Measurements from ENCODE around the gene DDX10.

Gene DDX10

GRCh38 chr11:108624196-108624925, 40.5 kb upstream of the DDX10 start:
- TF ChIP-seq, protein P1, sequence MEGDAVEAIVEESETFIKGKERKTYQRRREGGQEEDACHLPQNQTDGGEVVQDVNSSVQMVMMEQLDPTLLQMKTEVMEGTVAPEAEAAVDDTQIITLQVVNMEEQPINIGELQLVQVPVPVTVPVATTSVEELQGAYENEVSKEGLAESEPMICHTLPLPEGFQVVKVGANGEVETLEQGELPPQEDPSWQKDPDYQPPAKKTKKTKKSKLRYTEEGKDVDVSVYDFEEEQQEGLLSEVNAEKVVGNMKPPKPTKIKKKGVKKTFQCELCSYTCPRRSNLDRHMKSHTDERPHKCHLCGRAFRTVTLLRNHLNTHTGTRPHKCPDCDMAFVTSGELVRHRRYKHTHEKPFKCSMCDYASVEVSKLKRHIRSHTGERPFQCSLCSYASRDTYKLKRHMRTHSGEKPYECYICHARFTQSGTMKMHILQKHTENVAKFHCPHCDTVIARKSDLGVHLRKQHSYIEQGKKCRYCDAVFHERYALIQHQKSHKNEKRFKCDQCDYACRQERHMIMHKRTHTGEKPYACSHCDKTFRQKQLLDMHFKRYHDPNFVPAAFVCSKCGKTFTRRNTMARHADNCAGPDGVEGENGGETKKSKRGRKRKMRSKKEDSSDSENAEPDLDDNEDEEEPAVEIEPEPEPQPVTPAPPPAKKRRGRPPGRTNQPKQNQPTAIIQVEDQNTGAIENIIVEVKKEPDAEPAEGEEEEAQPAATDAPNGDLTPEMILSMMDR (IDR thresholded peaks at IDR 0.05; ENCODE audit: insufficient read depth, low read depth, low read length, missing control alignments): no peak
- no peak for DNase-seq (ENCODE audit: low read depth)
- no peak overlapping the region for H3K4me3 ChIP-seq (ENCODE audit: low read depth, low read length)

DNA sequence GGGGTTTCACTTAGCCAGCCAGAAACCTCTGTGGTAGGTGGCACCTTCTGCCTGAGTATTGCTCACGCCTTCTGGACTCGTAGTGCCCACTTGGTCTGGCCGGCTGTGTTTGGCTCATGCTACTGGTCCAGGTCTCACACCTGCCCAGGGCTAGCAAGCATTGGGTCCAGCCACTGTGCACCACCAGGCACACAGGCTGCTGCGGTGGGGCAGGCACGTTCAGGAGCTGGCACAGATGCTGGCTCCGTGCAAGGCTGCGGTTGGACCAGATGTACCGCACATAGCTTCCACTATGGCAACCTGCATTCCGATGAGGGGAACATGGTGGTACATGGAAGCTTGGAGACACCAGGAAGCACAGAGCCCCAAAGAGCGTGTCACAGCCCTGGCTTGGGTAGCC, 36.5 kb upstream of the DDX10 start:
- DNase-seq (ENCODE audit: low read depth): no peak
- no peak overlapping the region for H3K4me3 ChIP-seq (ENCODE audit: low read depth, low read length)
- TF ChIP-seq, protein P1 (IDR thresholded peaks at IDR 0.05; ENCODE audit: insufficient read depth, low read depth, low read length, missing control alignments): no peak

GRCh38 chr11:108628812-108629211, 36.1 kb upstream of the DDX10 start:
- TF ChIP-seq, protein P1 (IDR thresholded peaks at IDR 0.05; ENCODE audit: insufficient read depth, low read depth, low read length, missing control alignments): no peak
- no peak for DNase-seq (ENCODE audit: low read depth)
- no peak overlapping the region for H3K4me3 ChIP-seq (ENCODE audit: low read depth, low read length)

DNA sequence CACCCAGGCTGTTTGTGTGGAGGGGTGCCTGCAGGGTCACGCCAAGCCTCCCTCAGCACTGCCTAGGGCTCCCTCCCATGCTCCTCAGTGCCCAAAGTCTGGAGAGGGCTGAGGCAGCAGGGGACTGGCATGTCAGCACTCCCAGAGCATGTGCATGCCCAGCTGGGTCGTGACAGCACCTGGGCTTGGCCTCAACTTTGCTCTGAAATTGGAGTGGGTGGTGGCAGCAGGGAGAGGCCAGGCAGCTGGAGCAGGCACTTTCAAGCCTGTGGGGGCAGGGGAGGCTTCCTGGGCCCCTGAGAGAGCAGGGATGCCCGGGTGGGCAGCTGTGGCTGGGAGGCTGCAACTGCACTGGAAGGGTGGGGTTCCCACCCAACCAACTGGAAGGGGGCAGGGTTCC, 35.6 kb upstream of the DDX10 start:
- TF ChIP-seq, protein P1 (IDR thresholded peaks at IDR 0.05; ENCODE audit: insufficient read depth, low read depth, low read length, missing control alignments): no peak
- no peak overlapping the region for H3K4me3 ChIP-seq (ENCODE audit: low read depth, low read length)
- no peak for DNase-seq (ENCODE audit: low read depth)

DNA sequence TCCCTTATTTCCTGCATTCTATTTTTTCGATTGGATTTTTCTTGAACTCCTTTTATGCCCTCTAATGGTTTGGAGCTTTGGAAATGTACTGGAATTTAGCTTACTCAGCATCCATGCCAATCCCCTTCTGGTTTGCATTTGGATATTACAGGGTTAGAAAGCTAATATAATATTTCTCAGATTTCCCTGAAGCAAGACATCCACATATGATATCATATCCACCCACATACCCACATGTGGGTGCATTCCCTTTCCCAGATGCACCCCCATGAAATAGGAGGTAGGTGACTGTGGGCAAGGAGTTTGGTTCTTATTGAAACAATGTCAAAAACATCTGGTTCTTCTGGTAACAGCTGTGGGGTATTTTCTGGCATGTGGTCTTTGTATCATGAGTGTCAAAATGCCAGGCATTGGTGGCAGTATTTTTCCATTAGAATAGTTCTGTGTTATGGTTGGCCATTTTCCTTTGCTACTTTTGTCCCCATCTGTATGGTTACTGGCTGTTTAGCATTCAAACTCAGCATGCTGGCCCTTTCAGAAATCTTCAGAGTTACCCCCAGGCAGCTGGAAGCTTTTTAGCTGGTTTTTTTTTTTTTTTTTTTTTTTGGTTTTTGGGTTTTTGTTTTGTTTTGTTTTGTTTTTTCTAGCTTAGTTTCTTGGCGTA, 32.7 kb upstream of the DDX10 start:
- TF ChIP-seq, protein P1 (IDR thresholded peaks at IDR 0.05; ENCODE audit: insufficient read depth, low read depth, low read length, missing control alignments): no peak
- no peak overlapping the region for H3K4me3 ChIP-seq (ENCODE audit: low read depth, low read length)
- no peak for DNase-seq (ENCODE audit: low read depth)

GRCh38 chr11:108635106-108635505, 29.8 kb upstream of the DDX10 start:
- no peak overlapping the region for H3K4me3 ChIP-seq (ENCODE audit: low read depth, low read length)
- TF ChIP-seq, protein P1 (IDR thresholded peaks at IDR 0.05; ENCODE audit: insufficient read depth, low read depth, low read length, missing control alignments): no peak
- DNase-seq (ENCODE audit: low read depth): no peak
